DND-41 (cell line): Measurements from ENCODE around the gene ITGA8.

Experiments used
- CTCF ChIP-seq: IDR thresholded peaks from 2 replicates; pipeline ENCODE4 v1.5.1; 2012; ENCODE audit warnings: borderline replicate concordance, low read length, moderate library complexity, mild to moderate bottlenecking; ENCODE audit not compliant: poor library complexity, severe bottlenecking; ENCODE audit errors: extremely low read depth
- EZH2 ChIP-seq: IDR thresholded peaks from 3 replicates; pipeline ENCODE4 v1.6.1; 2012; ENCODE audit warnings: borderline replicate concordance, low read depth, mild to moderate bottlenecking, moderate library complexity, low read length, inconsistent platforms; ENCODE audit not compliant: severe bottlenecking

- TF ChIP-seq CTCF (no peak), EZH2 (no peak)
Observed at GRCh38 chr10:15562116-15562515, 157.6 kb downstream of the ITGA8 start.
